HG02852 (cell line): ENCODE results near the gene ENG.

Experiments
- ATAC-seq: cut with Tn5 transposase; IDR thresholded peaks from one replicate; pipeline ENCODE4 v1.9.1; 2021; ENCODE audit warnings: mild to moderate bottlenecking, moderate library complexity; ENCODE audit not compliant: unreplicated experiment

ENG gene

GRCh38 chr9:127866535-127866934 is 12.1 kb upstream of the ENG start:
- ATAC-seq: no peak

DNA sequence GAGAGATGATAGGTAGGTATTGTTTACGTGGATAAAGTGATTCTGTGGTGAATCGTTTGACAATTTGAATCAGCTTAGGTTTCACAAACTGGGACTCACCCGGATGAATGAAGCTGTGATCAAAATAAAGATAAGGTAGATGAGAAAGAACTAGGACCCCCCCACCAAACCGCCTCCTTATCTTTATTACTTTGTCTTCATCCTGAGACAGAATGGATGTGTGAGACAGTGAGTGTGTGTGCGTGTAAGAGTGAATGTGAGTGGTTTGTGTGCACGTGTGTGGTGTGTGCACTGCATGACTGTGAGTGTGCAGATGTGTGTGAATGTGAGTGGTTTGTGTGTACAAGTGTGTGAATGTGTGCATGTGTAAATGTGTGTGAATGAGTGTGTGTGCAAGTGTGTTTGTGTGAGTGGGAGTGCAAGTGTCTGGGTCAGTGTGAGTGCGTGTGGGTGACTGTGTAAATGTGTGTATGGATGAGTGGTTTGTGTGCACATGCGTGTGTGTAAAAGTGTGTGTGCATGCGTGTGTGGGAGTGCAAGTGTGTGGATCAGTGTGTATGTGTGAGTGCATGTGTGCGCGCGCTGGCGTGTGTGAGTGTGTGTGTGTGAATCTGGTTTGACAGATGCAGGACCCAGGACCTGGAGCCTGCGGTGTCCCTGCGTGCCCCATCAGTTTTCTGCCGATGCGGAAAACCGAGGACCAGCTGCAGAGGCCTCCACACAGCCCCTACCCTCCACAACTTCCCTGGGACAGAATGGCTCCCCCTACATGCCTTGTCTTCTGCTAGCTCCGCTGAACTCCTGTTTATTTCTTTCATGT is 11.4 kb upstream of the ENG start:
- no peak for ATAC-seq

DNA sequence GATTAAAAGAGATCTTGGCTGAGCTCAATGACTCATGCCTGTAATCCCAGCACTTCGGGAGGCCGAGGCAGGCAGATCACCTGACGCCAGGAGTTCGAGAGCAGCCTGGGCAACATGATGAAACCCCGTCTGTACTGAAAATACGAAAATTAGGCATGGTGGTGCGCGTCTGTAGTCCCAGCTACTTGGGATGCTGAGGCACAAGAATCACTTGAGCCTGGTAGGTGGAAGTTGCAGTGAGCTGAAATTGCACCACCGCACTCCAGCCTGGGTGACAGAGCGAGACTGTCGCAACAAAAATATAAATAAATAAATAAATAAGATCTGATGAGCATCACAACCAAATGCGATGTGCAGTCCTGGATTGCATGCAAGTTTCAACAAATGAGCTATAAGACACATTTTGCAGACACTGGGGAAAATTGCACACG is 8.7 kb upstream of the ENG start:
- ATAC-seq: no peak

DNA sequence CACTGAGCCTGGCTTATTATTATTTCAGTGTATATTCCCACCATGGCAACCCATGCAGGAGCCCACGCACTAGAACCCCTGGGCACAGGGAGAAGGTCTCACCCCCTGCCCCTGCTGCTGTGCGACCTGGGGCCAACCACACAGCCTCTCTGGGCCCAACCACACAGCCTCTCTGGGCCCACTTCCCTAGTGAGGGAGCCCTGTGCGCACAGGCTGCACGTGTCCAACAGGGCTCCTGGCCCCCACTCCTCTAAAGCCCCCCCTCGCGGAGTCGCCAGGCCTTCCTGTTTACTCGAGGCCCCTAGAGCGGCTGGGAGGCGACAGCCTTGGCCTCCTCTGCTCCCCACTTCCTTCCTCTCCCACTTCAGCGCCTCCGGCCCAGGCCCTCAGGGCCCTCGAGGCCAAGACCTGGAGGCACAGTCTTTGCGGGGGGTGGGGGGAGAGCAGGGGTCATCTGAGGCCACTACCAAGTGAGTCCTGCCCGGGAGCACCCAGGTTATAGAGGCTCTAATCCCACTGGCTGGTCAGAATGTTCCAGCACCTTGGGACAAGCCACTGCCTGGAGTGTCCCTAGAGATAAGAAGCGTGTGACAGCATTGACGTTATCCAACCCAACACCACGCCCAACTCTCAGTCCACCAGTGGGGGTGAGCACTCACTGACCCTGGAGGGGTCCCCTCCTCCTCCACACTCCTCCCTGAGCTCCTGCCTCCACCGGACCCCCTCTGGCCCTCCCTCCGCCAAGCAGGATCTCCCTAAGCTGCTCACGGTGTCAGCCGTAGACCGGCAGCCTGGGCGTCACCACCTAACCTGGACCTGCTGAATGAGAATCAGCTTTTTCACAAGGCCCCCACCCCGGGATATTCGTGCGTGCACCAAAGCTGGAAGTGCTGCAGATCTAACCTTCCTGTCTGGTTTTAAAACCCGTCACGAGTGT is 7.9 kb upstream of the ENG start:
- ATAC-seq: no peak

DNA sequence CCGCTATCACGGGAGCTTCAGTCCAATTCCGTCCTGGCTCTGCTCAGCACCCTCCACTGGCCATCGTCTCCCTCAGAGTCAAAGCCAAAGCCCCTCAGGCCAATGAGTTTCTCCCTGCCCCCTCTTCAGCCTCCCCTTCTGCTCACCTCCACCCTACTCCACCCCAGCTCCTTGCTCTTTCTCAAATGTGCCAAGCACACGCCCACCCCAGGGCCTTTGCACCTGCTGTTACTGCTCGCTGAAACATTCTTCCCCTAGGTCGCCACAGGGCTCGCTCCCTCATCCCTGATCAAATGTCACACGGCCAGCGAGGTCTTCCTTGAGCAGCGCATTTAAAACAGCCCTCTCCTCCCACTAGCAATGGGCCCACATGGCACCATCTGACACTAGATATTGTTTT is 6.3 kb upstream of the ENG start:
- ATAC-seq: no peak

DNA sequence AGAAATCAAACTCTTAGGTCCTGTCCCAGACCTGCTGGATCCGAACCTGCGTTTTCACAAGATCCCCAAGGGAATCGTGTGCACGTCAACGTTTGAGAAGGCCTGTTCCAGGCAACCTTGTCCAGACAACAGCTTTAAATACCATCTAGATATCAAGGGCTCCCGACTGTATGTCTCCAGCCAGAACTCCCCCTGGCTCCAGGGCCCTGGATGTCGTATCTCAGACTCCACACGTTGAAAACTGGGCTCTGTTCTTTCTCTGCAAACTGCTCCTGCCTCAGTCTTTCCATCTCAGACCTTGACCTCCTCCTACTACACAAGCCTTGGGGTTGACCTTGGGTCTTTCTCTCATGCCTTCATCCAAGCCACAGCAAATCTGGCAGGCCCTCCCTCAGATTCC is 5.8 kb upstream of the ENG start:
- no peak for ATAC-seq

DNA sequence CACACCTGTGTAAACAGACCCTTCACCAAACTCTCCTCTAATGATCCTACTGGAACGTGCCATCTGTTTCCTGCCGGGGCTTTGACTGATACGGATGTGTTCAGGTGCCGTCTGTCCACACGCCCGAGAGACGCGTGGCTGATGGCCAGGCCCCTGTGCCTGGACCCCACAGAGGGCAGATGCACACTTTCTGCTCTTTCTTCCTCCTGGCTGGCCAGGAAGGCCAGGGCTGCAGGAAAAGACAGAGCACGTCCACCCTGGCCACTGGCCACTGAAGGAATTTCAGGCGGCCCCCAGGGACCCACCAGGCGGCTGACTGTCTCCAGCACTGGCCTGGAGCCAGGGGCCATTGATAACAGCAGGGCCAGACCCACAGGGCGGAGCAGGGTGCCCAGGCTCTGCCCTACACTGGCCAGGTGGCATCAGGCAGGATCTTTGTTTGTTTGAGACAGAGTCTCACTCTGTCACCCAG is 3.6 kb upstream of the ENG start:
- no peak for ATAC-seq

GRCh38 chr9:127857278-127857677 is 2.8 kb upstream of the ENG start:
- ATAC-seq: no peak

- ATAC-seq: no peak
These were observed 2.3 kb upstream of the ENG start for GRCh38 chr9:127856729-127857116.

DNA sequence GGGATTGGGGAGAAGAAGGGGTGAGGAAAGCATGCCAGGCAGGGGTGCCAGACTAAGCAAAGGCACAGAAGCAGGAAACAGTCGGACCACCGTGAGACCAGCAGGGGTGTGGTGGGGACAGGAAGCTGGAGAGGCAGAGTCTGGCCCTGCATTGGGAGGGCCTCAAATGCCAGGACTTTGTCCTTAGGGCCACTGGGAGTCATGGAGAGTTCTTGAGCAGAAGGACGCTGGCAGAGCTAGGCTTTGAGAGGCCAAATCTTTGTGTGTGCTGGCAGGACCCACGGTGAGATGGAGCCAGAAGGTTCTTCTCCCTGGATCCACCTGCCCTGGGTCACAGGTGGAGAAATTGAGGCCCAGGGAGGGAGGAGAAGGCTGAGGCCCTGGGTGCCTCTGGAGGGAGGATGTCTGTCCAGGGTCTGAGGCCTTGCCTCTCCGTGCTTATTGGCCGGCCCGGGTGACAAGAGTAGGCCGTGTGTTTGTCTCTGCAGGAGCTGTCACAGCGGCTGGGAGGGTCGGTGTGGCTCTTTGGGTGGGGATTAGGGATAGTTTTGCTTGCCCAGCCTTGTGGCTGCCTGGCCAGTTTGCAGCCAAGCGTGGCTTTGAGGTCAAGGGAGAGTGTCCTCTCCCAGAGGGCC is 1.8 kb upstream of the ENG start:
- ATAC-seq: no peak

GRCh38 chr9:127855522-127855921 is 1.1 kb upstream of the ENG start:
- no peak for ATAC-seq

DNA sequence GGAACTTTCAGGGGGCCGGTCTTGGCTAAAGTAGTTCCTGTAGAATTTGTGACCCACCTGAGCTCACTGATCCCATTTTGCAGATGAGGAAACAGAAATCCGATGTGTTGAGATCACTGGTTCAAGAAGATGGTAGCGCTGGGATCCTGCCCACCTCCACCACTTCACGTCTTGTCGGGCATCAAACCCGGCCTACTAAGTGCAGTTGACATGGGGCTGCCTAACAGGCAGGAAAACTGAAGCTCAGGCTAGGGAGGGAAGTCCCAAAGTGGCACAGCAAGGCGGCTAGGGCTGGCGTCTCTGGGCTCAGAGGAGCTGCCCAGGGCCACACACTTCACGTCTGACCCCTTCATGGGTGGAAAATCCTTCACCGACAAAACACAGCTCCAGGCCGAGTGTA is 502 bp upstream of the ENG start:
- ATAC-seq: no peak

GRCh38 chr9:127853312-127854183 is 910 bp downstream of the ENG start:
- no peak for ATAC-seq

DNA sequence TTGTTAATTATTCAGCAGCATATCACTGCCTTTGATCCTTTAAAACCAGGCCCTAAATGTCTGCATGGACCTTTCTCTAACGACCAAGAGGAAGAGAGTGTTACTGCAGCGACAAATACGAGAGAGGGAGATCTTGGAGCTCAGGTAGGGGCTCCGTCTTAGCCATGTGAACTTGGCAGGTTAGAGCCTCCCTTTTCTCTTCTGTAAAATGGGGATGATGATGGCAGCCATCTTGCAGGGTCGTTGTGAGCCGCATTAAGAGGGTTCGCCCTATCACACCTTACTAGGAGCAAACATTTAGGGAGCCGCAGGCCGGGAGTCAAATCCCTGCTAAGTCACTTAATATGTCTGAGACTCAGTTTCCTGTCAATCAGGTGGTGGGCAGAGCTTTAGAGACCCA is 1.6 kb downstream of the ENG start:
- ATAC-seq: no peak

DNA sequence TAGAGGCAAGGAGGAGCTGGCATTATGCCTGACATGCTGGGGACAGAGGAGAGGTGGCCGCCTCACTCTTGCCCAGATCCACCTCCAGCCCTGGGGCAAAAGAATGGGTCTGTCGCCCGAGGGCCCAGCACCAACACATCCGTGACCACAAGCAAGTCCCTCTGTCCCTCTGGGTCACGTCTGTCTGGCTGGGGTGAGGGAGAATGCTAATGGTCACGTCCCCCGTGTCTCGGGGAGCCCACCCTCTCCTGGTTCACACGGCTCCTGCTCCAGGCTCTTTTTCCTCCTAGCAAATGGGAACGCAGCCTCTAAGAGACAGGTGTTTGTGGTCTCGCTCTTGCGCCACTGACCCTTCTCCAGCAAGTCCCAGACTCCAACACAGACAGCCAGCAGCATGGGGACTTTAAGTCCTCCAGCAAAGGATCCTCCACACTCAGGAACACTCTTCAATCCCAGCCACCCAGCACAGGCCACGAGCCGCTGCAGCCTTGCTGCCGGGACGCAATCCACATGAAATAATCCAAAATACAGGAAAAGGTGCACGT is 4.1 kb downstream of the ENG start:
- ATAC-seq: no peak

DNA sequence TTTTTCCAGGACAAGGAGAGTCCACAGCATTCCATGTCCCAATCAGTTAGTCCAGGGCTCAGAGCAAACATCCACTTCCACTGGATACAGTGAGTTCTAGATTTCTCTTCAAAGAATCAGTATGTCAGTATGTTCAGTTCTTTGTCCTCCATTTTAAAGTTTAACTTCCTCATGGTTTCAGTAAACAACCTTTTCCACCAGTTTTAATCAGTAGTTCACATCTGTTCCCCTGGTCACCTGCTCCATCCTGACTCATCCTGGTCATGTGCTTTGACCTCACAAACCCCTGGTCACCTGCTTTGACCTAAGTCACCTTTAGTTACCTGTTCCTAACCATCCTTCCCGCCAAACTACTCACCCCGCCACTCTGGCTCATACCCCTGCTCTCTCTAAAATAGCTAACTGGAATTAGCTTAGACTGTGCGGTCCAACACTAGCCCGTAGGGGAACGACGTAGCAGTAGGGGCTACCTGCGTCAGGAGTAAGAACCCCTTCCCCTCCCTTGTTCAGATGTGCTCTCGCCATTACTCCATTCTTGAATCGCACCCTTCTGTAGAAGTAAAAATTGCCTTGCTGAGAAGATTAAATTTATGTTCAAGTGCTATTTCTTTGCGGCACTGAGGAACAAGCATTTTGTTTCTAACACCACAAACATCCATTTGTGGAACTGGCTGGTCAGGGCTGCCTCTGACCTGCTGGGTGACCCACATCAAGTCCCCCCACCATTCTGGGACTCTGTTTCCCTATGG is 5.5 kb downstream of the ENG start:
- no peak for ATAC-seq

DNA sequence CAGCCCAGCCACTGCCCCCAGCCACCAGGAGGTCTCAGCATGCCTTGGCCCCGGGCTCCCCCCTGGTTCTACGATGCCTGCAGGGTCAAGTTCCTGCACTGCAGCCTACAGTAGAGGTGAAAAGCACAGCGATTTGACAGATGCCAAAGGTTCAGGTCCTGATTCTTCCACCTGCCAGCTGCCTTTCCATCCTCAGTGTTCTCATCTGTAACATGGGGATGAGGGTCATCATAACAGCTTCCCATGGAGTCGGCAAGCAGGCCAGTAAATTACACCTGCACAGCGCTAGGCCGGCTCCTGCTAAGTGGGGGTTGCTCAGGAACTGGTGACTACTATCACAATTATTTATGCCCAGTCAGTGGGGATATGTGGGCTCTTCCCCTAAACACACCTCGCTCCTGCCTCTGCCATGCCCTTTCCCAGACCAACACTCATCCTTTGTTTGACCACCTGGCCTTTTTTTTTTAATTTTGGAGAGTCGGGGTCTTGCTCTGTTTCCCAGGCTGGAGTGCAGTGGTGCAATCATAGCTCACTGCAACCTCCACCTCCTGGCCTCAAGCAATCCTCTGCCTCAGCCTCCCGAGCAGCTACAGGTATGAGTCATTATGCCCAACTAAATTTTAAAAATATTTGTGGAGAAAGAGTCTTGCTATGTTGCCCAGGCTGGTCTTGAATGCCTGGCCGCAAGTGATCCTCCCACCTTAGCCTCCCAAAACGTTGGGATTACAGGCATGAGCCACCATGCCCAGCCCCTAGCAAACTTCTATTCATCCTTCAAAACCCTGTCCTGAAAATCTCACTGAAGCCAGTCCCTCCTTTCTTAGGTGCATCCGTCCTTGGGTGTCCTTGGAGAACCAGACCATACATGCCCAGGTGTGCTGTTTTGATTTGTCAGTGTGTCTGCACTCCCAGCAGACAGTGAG is 6.4 kb downstream of the ENG start:
- no peak for ATAC-seq

GRCh38 chr9:127847178-127847510 is 7.3 kb downstream of the ENG start:
- ATAC-seq: no peak
